ENCODE results near the gene PANK4. TPM values are rescaled to one million over a fixed set of nuclear protein-coding genes. Genes with fewer than 3 reads are reported as not detected.
"Not testable (repeated sequence)": the region's sequence is repeated elsewhere in the genome, so short reads cannot be mapped to it uniquely, and the experiment has no call there.

Gene PANK4
- total RNA-seq, 1 donor, result 33.5 TPM

DNA sequence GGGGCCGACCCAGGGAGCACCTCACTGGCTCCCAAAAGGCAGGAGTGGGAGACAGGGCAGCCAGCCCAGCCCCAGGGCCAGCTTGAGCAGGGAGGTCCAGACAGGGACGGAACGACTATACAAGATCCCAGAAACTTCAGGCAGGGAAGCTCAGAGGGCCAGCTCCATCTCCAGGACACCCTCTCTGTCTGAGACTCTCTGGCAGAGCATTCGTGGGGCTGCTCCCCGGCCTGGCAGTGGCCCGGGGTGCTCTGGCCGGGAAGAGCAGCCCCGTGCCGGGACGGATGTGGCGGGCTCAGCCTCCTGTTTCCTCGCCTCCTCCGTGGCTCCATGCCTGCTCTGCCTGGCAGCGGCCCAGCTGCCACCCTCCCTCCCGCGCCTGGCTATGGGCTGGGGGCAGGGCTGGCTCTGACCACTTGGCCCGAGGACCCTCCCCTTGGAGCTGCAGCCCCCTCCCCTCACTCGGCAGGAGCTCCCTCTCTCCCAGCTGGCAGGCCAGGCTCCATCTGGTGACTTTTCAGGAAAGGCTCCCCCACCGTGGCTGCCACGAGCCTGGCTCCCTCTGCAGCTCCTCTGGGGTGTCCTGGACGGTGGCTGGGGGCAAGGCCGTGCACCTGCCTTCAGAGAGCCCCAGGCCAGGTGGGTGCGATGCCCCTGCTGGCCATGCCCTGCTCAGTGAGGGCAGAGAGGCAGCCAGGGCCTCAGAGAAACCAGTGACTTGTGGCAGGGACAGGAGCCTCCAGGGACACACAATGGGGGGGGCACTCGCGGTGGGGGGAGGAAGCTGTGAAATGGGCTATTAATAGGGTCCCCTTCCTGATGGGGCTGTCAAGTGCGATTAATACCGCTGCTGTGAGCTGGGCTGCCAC is 55.9 kb downstream of the PANK4 start:
- H3K4me3 ChIP-seq (ENCODE audit: low read length), result no peak overlapping the region
- H3K4me1 ChIP-seq (ENCODE audit: insufficient read depth, low read length), result no peaks in the 10 kb centered on the region
- no peaks in the 10 kb centered on the region for H3K27me3 ChIP-seq (ENCODE audit: insufficient read depth, low read length)
- H3K9me3 ChIP-seq (ENCODE audit: low read depth, low read length), result no peaks in the 10 kb centered on the region

DNA sequence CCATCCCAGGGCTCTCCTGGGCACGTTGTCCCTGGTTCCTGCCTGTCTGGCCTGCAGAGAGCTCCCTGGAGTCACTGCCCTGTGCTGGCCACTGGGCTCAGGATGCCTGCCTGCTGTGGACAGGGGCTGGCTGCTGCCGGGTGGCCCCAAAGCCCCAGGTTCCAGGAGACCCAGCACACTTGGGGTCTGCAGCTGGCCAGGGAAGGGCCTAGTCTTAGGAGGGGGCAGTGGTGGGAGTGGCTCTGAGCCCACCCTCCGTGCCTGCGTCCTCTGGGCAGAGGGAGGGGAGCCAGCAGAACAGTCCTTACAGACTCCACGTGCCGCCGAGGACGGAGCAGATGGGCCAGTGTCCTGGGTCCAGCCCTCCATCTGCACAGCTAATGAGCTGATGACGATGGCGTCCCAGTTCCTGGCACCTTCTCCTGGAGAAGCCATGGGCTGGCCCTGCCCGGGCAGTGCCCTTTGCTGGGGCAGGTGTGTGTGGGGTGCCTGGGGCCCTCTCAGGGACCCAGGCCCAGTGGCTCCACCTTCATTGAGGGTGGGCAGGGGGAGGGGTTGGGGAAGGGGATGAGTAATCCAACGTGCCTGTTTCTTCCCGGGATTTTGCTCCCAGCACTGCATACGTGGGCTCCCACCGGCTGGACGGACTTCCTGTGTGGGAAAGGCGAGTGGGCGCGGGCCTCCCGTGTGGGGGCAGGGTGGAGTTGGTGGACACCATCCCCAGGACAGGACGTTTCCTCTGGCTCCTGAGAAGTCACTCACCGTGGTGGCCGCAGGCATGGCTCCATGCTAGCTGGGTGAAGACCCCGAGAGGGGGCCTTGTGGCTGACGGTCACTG is 57.1 kb downstream of the PANK4 start:
- H3K9me3 ChIP-seq (ENCODE audit: low read depth, low read length), result no peaks in the 10 kb centered on the region
- H3K4me3 ChIP-seq (ENCODE audit: low read length), result no peak overlapping the region
- H3K4me1 ChIP-seq (ENCODE audit: insufficient read depth, low read length), result no peaks in the 10 kb centered on the region
- no peaks in the 10 kb centered on the region for H3K27me3 ChIP-seq (ENCODE audit: insufficient read depth, low read length)

DNA sequence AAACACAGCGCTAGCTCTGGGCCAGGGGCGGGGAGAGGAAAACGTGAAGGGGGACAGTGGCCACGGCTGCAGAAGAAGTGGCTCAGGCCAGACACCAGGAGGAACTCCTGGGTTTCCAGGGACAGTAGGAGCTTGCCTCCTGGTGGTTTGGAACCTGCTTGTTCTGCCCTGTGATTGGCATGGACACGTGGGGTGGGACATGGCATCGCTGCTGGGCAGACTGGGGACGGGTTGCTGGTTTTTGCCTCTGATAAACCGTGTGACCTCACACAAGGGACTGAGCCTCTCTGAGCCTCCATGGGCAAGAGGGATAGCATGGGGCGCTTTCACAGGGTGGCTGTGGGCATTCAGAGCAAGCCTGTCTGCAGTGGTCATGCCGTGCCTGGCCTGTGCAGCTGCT is 57.9 kb downstream of the PANK4 start:
- Histone ChIP-seq H3K9me3 (ENCODE audit: low read depth, low read length) (no peaks in the 10 kb centered on the region), H3K27me3 (ENCODE audit: insufficient read depth, low read length) (no peaks in the 10 kb centered on the region), H3K4me1 (ENCODE audit: insufficient read depth, low read length) (no peaks in the 10 kb centered on the region), H3K4me3 (ENCODE audit: low read length) (no peak overlapping the region)

DNA sequence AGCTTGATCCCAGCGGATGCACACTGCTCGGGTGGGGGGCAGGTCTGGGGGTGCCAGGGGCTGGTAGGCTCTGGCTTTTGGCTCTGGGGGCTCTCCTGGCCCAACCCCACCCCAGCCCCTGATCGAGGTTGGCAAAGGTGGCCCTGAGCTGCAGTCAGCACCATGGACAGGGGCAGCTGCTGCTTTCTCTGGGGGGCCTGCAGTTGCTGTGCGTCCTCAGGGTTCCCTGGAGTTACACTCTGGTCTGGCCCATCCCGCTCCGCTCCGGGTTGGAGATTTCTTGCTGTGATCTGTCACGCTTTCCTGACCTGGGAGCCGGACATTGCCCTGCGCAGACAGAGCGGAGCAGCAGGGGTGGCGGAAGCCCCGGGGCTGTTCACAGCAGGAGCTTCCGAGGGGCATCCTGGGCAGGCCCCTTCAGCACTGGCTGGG is 58.3 kb downstream of the PANK4 start:
- Histone ChIP-seq H3K4me1 (ENCODE audit: insufficient read depth, low read length) (no peaks in the 10 kb centered on the region), H3K27me3 (ENCODE audit: insufficient read depth, low read length) (no peaks in the 10 kb centered on the region), H3K4me3 (ENCODE audit: low read length) (no peak overlapping the region), H3K9me3 (ENCODE audit: low read depth, low read length) (no peaks in the 10 kb centered on the region)

DNA sequence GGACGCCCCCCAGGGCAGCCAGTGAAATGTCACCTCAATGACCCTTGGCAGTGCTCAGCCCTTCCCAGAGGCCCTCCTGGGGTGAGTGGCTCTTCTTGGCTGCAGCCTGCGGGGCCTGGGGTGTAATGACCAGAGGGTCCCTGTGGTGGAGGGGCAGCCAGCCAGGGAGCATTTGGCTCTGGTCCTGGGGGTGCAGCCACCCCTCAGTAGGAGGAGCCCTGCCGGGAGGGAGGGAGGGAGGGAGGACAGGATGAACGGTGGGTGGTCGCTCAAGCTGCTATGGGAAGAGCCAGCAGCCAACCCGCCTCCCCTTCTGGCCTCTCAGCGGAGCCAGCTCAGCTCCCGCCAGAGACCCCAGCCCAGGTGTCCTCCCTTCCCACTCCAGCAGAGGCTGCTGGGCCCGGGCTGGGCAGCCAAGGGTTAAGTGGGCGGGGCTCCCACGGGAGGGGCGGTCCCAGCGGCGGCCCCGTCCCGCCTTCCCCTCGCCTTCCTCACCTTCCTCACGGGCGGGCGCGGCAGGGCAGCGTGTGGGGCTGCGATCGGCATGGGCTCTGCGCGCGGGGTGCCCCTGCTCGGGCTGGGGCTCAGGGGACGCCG is 59.3 kb downstream of the PANK4 start:
- no peak overlapping the region for H3K4me3 ChIP-seq (ENCODE audit: low read length)
- no peaks in the 10 kb centered on the region for H3K4me1 ChIP-seq (ENCODE audit: insufficient read depth, low read length)
- no peaks in the 10 kb centered on the region for H3K9me3 ChIP-seq (ENCODE audit: low read depth, low read length)
- H3K27me3 ChIP-seq (ENCODE audit: insufficient read depth, low read length), result no peaks in the 10 kb centered on the region

DNA sequence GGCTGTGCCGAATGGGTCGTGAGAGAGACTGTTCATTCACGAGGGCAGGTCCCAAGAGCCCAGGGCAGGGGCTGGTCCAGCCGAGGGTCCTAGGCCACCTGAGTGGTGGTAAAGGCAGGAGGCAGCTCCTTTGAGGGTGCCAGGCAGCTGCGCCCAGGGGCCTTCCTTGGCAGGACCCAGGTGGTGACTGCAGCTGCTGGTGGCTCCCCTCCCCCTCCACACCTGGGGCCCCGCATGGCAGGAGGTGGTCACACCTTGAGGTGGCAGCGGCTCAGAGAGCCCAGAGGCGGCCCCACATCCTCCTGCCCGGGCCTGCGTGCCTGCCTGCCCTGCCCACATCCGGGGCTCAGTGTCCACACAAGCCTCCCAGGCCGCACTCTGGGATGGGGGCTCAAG is 60.1 kb downstream of the PANK4 start:
- Histone ChIP-seq H3K4me3 (ENCODE audit: low read length) (no peak overlapping the region), H3K9me3 (ENCODE audit: low read depth, low read length) (no peaks in the 10 kb centered on the region), H3K4me1 (ENCODE audit: insufficient read depth, low read length) (no peaks in the 10 kb centered on the region), H3K27me3 (ENCODE audit: insufficient read depth, low read length) (no peaks in the 10 kb centered on the region)

DNA sequence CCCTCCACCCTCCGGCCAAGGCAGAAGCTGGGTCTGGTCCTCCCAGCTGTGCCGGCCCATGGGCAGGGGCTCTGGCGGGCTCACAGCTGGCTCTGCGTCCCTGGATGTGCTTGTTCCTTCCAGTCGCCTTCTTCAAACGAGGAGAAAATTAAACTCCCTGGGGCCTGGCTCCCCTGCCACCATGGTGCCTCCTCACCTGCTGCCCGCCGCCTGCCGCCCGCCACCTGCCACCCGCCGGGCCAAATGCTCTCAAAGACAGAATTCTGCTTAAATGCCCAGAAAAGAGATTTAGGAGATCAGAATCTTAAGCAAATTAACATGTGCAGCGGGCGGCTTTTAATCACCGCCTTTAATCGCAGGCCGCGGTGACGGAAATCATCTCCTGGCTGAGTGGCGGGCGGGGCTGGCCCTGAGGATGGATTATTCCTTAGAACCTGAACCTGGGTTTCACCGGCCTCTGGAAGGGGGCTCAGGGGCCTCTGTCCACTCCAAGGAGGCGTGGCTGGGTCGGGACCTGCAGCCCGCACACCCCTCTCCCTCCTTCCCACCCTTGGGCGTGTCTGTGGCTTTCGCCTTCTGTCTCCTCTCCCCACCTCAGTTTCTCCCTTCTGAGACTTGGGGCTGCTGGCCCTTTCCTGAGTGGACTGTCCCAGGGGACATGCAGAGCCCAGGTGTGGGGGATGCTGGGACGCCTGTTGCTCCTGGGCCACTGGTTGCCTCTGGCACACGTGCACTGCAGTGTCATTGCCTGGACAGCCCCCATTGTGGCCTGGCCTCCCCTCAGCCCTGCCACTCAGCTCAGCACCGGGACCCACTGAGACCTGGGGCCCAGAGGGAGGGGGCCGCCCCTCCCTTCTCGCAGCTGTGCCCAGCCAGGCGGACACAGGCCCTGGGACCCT is 60.8 kb downstream of the PANK4 start:
- H3K4me3 ChIP-seq (ENCODE audit: low read length), result no peak overlapping the region
- no peaks in the 10 kb centered on the region for H3K4me1 ChIP-seq (ENCODE audit: insufficient read depth, low read length)
- H3K9me3 ChIP-seq (ENCODE audit: low read depth, low read length), result no peaks in the 10 kb centered on the region
- no peaks in the 10 kb centered on the region for H3K27me3 ChIP-seq (ENCODE audit: insufficient read depth, low read length)

DNA sequence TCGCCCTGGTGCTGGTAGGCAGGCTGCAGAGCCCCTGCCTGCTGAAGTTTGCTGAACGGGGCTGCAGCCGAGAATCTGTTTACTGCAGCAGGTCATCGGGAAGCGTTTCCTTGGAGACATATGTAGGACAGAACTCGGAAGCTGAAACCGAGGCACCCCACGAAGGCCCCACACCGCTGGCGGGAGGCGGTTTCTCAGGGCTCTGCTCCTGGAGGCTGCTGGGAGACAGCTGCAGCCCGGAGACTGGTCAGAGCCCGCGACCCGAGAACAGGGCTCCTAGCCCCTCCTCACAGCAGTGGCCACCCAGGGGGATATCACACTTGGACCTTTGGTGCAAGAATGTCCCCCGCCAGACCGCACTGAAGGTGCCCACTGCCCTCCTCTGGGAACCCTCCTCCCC is 63.0 kb downstream of the PANK4 start:
- Histone ChIP-seq H3K4me3 (ENCODE audit: low read length) (no peak overlapping the region), H3K27me3 (ENCODE audit: insufficient read depth, low read length) (no peaks in the 10 kb centered on the region), H3K4me1 (ENCODE audit: insufficient read depth, low read length) (no peaks in the 10 kb centered on the region), H3K9me3 (ENCODE audit: low read depth, low read length) (no peaks in the 10 kb centered on the region)

DNA sequence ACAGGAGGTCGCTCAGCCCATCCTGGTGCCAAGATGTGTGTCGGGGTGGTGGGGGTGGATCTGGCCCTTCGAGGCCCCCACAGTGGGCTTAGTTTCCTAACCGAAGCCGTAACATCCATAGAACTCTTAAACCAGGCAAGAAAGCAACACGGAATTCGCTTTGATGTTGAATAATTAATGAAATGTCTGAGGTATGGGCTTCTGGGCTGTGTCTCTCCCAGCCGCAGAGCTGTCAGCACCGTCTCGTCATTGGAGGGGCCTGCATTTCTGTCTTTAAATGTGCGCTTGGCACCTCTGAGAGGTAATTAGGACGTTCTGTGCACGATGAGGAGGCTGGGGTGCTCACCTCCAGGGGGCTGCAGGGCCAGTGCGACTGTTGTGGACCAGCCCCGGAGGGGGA is 63.6 kb downstream of the PANK4 start:
- no peaks in the 10 kb centered on the region for H3K9me3 ChIP-seq (ENCODE audit: low read depth, low read length)
- H3K4me1 ChIP-seq (ENCODE audit: insufficient read depth, low read length), result no peaks in the 10 kb centered on the region
- H3K27me3 ChIP-seq (ENCODE audit: insufficient read depth, low read length), result no peaks in the 10 kb centered on the region
- no peak overlapping the region for H3K4me3 ChIP-seq (ENCODE audit: low read length)

DNA sequence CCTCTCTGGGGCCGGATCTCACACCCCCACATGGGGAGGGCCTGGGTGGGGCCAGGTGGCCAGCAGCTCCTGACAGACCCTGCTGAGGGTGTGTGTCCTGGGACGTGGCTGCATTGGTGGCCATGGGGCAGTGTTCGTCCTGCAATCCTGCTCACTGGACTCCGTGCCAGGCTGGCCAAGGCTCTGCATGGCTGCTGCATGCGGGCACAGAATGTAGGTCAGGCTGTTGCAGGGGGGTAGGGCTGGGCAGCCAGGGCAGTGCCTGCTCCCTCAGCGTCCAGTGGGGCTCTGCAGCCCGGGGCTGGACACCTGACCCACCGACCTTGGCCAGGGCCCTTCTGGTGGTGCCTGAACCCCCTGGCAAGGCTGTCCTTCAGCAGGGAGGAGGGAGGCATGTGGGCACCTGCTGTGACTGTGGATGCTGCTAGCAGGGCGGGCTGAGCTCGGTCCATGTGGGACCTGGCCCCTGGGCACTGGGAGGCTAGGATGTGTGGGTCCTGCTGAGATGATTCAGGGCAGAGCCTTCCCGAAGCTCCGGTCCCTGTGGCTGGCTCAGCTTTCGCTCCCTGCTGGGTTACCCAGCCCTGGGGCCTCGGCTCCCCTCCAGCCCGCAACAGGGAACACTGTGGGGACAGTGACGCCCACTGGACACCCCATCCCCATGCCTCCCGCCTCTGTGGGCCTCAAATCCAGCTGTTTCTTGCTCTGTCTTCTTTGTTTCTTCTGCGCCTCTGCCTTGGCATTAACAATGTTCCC is 65.2 kb downstream of the PANK4 start:
- H3K4me1 ChIP-seq (ENCODE audit: insufficient read depth, low read length), result no peaks in the 10 kb centered on the region
- H3K27me3 ChIP-seq (ENCODE audit: insufficient read depth, low read length), result no peaks in the 10 kb centered on the region
- H3K4me3 ChIP-seq (ENCODE audit: low read length), result no peak overlapping the region
- no peaks in the 10 kb centered on the region for H3K9me3 ChIP-seq (ENCODE audit: low read depth, low read length)

DNA sequence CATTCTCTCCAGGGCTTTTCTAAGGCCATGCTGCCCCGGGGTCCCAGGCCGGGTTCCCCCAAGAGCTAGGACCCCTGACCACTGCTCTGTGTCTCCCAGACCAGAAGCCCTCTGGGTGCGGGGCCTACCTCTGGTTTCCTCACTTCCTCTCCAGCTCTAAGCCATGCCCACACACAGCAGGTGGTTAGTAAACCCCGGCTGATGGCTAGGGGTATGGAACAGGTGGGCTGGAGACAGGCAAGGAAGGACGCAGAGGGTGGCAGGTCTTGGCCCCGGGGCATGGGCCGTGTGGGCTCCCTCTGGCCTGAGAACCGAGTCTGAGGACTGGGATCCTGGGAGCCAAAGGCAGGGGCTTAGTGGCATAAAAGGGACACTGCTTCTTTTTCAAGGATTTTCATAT is 66.2 kb downstream of the PANK4 start:
- Histone ChIP-seq H3K4me1 (ENCODE audit: insufficient read depth, low read length) (no peaks in the 10 kb centered on the region), H3K27me3 (ENCODE audit: insufficient read depth, low read length) (no peaks in the 10 kb centered on the region), H3K9me3 (ENCODE audit: low read depth, low read length) (no peaks in the 10 kb centered on the region), H3K4me3 (ENCODE audit: low read length) (no peak overlapping the region)

DNA sequence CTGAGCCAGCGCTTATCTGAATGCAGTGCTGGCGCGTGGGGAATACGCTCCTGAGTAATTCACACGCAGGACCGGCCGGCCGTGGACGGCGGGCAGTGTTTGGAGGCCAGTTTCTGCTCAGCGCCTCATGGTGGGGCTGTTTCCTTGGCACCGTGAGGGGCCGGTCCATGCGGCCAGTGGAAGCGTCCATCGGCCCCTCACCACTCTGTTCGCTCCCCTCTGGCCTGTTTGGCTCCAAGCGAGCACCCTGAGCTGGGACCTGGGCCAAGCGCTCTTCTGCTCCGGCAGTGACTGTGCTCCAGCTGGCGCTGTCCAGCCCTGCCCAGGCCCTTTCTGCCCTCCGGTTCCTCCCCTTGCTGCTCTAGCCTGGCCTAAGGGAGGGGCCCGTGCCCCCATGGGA is 66.6 kb downstream of the PANK4 start:
- H3K4me3 ChIP-seq (ENCODE audit: low read length), result no peak overlapping the region
- no peaks in the 10 kb centered on the region for H3K27me3 ChIP-seq (ENCODE audit: insufficient read depth, low read length)
- no peaks in the 10 kb centered on the region for H3K4me1 ChIP-seq (ENCODE audit: insufficient read depth, low read length)
- no peaks in the 10 kb centered on the region for H3K9me3 ChIP-seq (ENCODE audit: low read depth, low read length)

DNA sequence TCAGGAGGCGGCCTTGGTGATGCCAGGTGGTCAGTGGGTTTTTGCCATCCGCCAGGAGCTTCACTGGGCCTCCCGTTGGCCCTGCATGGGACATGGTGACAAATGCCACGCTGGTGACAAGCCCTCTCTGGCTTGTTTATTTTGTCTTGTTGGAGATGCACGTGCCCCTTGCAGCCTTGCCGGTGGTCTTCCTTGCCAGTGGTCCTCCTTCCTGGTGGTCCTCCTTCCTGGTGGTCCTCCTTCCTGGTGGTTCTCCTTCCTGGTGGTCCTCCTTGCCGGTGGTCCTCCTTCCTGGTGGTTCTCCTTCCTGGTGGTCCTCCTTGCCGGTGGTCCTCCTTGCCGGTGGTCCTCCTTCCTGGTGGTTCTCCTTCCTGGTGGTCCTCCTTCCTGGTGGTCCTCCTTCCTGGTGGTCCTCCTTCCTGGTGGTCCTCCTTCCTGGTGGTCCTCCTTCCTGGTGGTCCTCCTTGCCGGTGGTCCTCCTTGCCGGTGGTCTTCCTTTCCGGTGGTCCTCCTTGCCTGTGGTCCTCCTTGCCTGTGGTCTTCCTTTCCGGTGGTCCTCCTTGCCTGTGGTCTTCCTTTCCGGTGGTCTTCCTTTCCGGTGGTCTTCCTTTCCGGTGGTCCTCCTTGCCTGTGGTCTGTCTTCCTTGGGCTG is 67.2 kb downstream of the PANK4 start:
- not testable (repeated sequence) for H3K27me3 ChIP-seq (ENCODE audit: insufficient read depth, low read length); H3K4me1 ChIP-seq (ENCODE audit: insufficient read depth, low read length); H3K4me3 ChIP-seq (ENCODE audit: low read length); H3K9me3 ChIP-seq (ENCODE audit: low read depth, low read length)

DNA sequence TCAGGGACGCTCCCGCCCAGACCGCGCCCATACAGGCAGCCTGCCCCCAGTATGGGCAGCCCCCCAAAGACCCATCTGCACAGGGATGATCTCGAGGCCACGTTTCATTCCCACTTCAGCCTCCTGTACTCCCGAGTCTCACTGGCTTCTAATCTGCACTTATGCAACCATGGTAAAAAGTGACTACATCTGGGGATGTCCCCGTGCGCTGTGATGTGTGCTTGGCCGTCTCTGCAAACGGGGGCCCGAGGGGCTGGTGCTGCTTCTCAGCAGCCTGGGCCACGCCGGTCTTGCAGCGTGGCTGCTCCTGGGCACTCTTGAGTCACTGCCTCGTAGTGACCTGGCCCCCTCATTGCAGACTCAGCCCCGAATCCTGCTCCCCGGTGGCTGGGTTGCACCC is 67.7 kb downstream of the PANK4 start:
- H3K9me3 ChIP-seq (ENCODE audit: low read depth, low read length), result no peaks in the 10 kb centered on the region
- no peaks in the 10 kb centered on the region for H3K27me3 ChIP-seq (ENCODE audit: insufficient read depth, low read length)
- no peaks in the 10 kb centered on the region for H3K4me1 ChIP-seq (ENCODE audit: insufficient read depth, low read length)
- no peak overlapping the region for H3K4me3 ChIP-seq (ENCODE audit: low read length)
